Right cardiac atrium (tissue), 5 donors: ENCODE results near the gene TOM1. TPM values are rescaled to one million over a fixed set of nuclear protein-coding genes. Genes with fewer than 3 reads are reported as not detected.
A peak's percentile ranks its signal among the peaks of the same experiment; 100 is the strongest.
"Not testable (repeated sequence)": the region's sequence is repeated elsewhere in the genome, so short reads cannot be mapped to it uniquely, and the experiment has no call there.

Experiments
- ATAC-seq, 2 donors: fragments of 200-7000 bp; cut with Tn5 transposase; one replicate each; pipeline versions ENCODE4 v1.8.0 to v1.9.1; 2020; ENCODE audit warnings: moderate library complexity in 2 of 2, mild to moderate bottlenecking in 1 of 2
- DNase-seq, 3 donors: peaks; one replicate each; pipeline ENCODE4 v3.0.0-alpha.2; 2020
- H3K27ac ChIP-seq: one replicate; pipeline ENCODE4 v1.5.1; 2013; ENCODE audit warnings: mild to moderate bottlenecking, low read length, control low read depth, moderate library complexity
- H3K27me3 ChIP-seq: one replicate; pipeline ENCODE4 v1.6.1; 2013; ENCODE audit not compliant: control insufficient read depth, insufficient read depth
- H3K4me1 ChIP-seq: one replicate; pipeline ENCODE4 v1.6.1; 2013; ENCODE audit warnings: low read length; ENCODE audit not compliant: control insufficient read depth, insufficient read depth
- H3K4me3 ChIP-seq: one replicate; pipeline ENCODE4 v1.5.1; 2013; ENCODE audit warnings: low read length, control low read depth
- H3K9me3 ChIP-seq: one replicate; pipeline ENCODE4 v1.6.1; 2013; ENCODE audit warnings: low read length; ENCODE audit not compliant: control insufficient read depth
- WGBS: extraction: QIAGEN DNeasy Blood & Tissue Kit; methylation state at CpG from one replicate; pipeline ENCODE4 v1.1.7; 2013; 5-methylcytosine and 5-hydroxymethylcytosine counted together
- intact Hi-C, 4 donors: fragments of 100-400 bp; cut with DNase I; formaldehyde crosslinking; loops; one replicate each; pipeline versions ENCODE4 v1.11.0 to v1.14.0; 2022 to 2023
- polyA plus RNA-seq: library from polyadenylated mRNA; stranded (reverse); fragments of 200-250 nt; gene quantifications from one replicate; pipeline ENCODE4 v1.2.3, GENCODE V29; 2013
- total RNA-seq, 4 donors: library from RNA; stranded (reverse); fragmentation: NEBNext Ultra II Directional; extraction: Animal tissue kit (Norgen Biotek cat#: 25700); gene quantifications; one replicate each; pipeline ENCODE4 v1.2.1, GENCODE V29; 2021
- donor health status: healthy with polysubstance abuse.
- donor health status: DM: no; HTN: yes; CAD: no.
- donor health status: DM: no; HTN: no; CAD: no.
- donor health status: DM: no; HTN: yes; CAD: no; lungs with severe emphysema.
- donor health status: DM: yes; HTN: yes; CAD: no.

TOM1 gene
- total and polyA plus RNA-seq, 5 donors, result 54.0 to 75.9 (median 55.9) TPM

GRCh38 chr22:35359380-35360065 is 59.8 kb downstream of the TOM1 start:
- no peaks in the 10 kb centered on the region for H3K27me3 ChIP-seq
- whole genome bisulfite sequencing, result 89% methylated on average over 9 of the region's 9 CpGs
- intact Hi-C loops, result loop anchor here in 2 of 4 donors (10.0 kb wide), 1 partner anchor 225 kb away; no protein-coding TSS in a partner anchor
- H3K4me1 ChIP-seq, result no peaks in the 10 kb centered on the region
- no peaks in the 10 kb centered on the region for H3K9me3 ChIP-seq
- DNase-seq (no peak), ATAC-seq (no peak)
- no peak overlapping the region for H3K4me3 ChIP-seq
- no peak overlapping the region for H3K27ac ChIP-seq

GRCh38 chr22:35361001-35361558 is 61.4 kb downstream of the TOM1 start:
- ATAC-seq (no peak), DNase-seq (no peak)
- intact Hi-C loops, result no loop called here
- Histone ChIP-seq H3K4me3 (no peak overlapping the region), H3K27me3 (no peaks in the 10 kb centered on the region), H3K27ac (no peak overlapping the region), H3K4me1 (no peaks in the 10 kb centered on the region), H3K9me3 (no peaks in the 10 kb centered on the region)
- 52% methylated on average over 6 of the region's 6 CpGs for whole genome bisulfite sequencing

- ATAC-seq (no peak), DNase-seq (no peak)
- intact Hi-C loops, result no loop called here
- Histone ChIP-seq H3K4me3 (no peak overlapping the region), H3K27me3 (no peaks in the 10 kb centered on the region), H3K4me1 (no peaks in the 10 kb centered on the region), H3K9me3 (no peaks in the 10 kb centered on the region), H3K27ac (no peak overlapping the region)
- 87% methylated on average over 11 of the region's 11 CpGs for WGBS
Measured at GRCh38 chr22:35363566-35364086, 63.9 kb downstream of the TOM1 start.

- ATAC-seq, H3K27me3 ChIP-seq, H3K4me3 ChIP-seq, intact Hi-C loops, H3K4me1 ChIP-seq, DNase-seq, H3K27ac ChIP-seq, H3K9me3 ChIP-seq: not testable (repeated sequence)
- WGBS, result 75% methylated on average over 7 of the region's 7 CpGs
Measured at GRCh38 chr22:35364230-35364629, 64.5 kb downstream of the TOM1 start.

- DNase-seq (peak in 1 of 3 donors; percentile 39), ATAC-seq (no peak)
- intact Hi-C loops, result no loop called here
- Histone ChIP-seq H3K27ac (no peak overlapping the region), H3K9me3 (no peaks in the 10 kb centered on the region), H3K4me1 (peaks cover 2% of the 10 kb centered on the region), H3K27me3 (no peaks in the 10 kb centered on the region), H3K4me3 (no peak overlapping the region)
- 80% methylated on average over 9 of the region's 9 CpGs for WGBS
Measured at GRCh38 chr22:35367331-35367886, 67.7 kb downstream of the TOM1 start.

GRCh38 chr22:35368386-35368785 is 68.7 kb downstream of the TOM1 start:
- no peak for ATAC-seq
- DNase-seq, result no peak
- H3K27me3 ChIP-seq, result no peaks in the 10 kb centered on the region
- H3K4me1 ChIP-seq, result peaks cover 2% of the 10 kb centered on the region
- H3K9me3 ChIP-seq, result no peaks in the 10 kb centered on the region
- WGBS, result 85% methylated on average over 6 of the region's 6 CpGs
- H3K4me3 ChIP-seq, result no peak overlapping the region
- intact Hi-C loops, result no loop called here
- no peak overlapping the region for H3K27ac ChIP-seq

- Histone ChIP-seq H3K4me3 (no peak overlapping the region), H3K9me3 (no peaks in the 10 kb centered on the region), H3K4me1 (peaks cover 2% of the 10 kb centered on the region), H3K27ac (no peak overlapping the region), H3K27me3 (no peaks in the 10 kb centered on the region)
- ATAC-seq (no peak), DNase-seq (no peak)
- intact Hi-C loops, result no loop called here
- 60% methylated on average over 2 of the region's 2 CpGs for WGBS
Measured at GRCh38 chr22:35369996-35370395, 70.3 kb downstream of the TOM1 start.

- Histone ChIP-seq H3K4me1 (peaks cover 2% of the 10 kb centered on the region), H3K27ac (no peak overlapping the region)
- intact Hi-C loops, result no loop called here
Measured at GRCh38 chr22:35373781-35374180, 74.1 kb downstream of the TOM1 start.

GRCh38 chr22:35375031-35375430 is 75.3 kb downstream of the TOM1 start:
- no peaks in the 10 kb centered on the region for H3K9me3 ChIP-seq
- peaks cover 2% of the 10 kb centered on the region for H3K4me1 ChIP-seq
- intact Hi-C loops, result no loop called here
- 86% methylated on average over 3 of the region's 3 CpGs for WGBS
- ATAC-seq (no peak), DNase-seq (no peak)
- H3K27ac ChIP-seq, result no peak overlapping the region
- no peaks in the 10 kb centered on the region for H3K27me3 ChIP-seq
- no peak overlapping the region for H3K4me3 ChIP-seq

More at GRCh38 chr22:35373781-35374180, 74.1 kb downstream of the TOM1 start:
- ATAC-seq (no peak), DNase-seq (no peak)
- no peaks in the 10 kb centered on the region for H3K27me3 ChIP-seq
- H3K9me3 ChIP-seq, result no peaks in the 10 kb centered on the region
- H3K4me3 ChIP-seq, result no peak overlapping the region
- WGBS, result 80% methylated on average over 6 of the region's 6 CpGs

- no peak overlapping the region for H3K4me3 ChIP-seq
- intact Hi-C loops, result no loop called here
- ATAC-seq, result no peak
- WGBS, result 70% methylated on average over 8 of the region's 8 CpGs
- peaks cover 2% of the 10 kb centered on the region for H3K4me1 ChIP-seq
- no peaks in the 10 kb centered on the region for H3K9me3 ChIP-seq
- DNase-seq, result no peak
- no peaks in the 10 kb centered on the region for H3K27me3 ChIP-seq
- no peak overlapping the region for H3K27ac ChIP-seq
Measured at GRCh38 chr22:35375526-35375925, 75.8 kb downstream of the TOM1 start.

- Histone ChIP-seq H3K9me3 (no peaks in the 10 kb centered on the region), H3K4me3 (no peak overlapping the region), H3K4me1 (peaks cover 2% of the 10 kb centered on the region), H3K27me3 (no peaks in the 10 kb centered on the region), H3K27ac (peak overlapping the region; percentile 54)
- ATAC-seq, result peak; percentile 55 to 67
- intact Hi-C loops, result no loop called here
- 18% methylated on average over 17 of the region's 17 CpGs for WGBS
- peak; percentile 93 to 96 (median 95) for DNase-seq
Measured at GRCh38 chr22:35376728-35377472, 77.2 kb downstream of the TOM1 start.
